Uterus (tissue), 4 donors: ENCODE results near the gene ZNF608. TPM values are rescaled to one million over a fixed set of nuclear protein-coding genes. Genes with fewer than 3 reads are reported as not detected.

ENCODE experiments used
- DNase-seq, 2 donors: peaks; one replicate each; pipeline ENCODE4 v3.0.0-alpha.2; 2019 to 2020
- H3K27ac ChIP-seq, 2 donors: fragments of 200-600 bp; sonication (generic); 1 replicate in 1 of 2; 2 replicates in 1 of 2; pipeline ENCODE4 v1.5.1; 2016 to 2018
- H3K27me3 ChIP-seq, 2 donors: fragments of 200-600 bp; sonication (generic); one replicate each; pipeline ENCODE4 v1.5.1; 2018 to 2019; ENCODE audit warnings: control low read depth in 1 of 2
- H3K36me3 ChIP-seq, 2 donors: fragments of 200-600 bp; sonication (generic); one replicate each; pipeline ENCODE4 v1.5.1; 2019; ENCODE audit warnings: control low read depth in 1 of 2
- H3K4me1 ChIP-seq, 2 donors: fragments of 200-600 bp; sonication (generic); one replicate each; pipeline ENCODE4 v1.5.1; 2018 to 2019; ENCODE audit warnings: control low read depth in 1 of 2
- H3K4me3 ChIP-seq, 2 donors: fragments of 200-600 bp; sonication (generic); 1 replicate in 1 of 2; 2 replicates in 1 of 2; pipeline ENCODE4 v1.5.1; 2018 to 2019; ENCODE audit warnings: mild to moderate bottlenecking in 1 of 2
- H3K9me3 ChIP-seq, 2 donors: fragments of 200-600 bp; sonication (generic); one replicate each; pipeline ENCODE4 v1.5.1; 2019; ENCODE audit warnings: control low read depth in 1 of 2
- CTCF ChIP-seq, 4 experiments: fragments of 200-600 bp in 2 of 4; fragments of 450-650 bp in 2 of 4; sonication (generic) in 2 of 4; IDR thresholded peaks; one replicate each; pipeline ENCODE4 v1.5.1; 2016 to 2019; ENCODE audit warnings: antibody characterized with exemption in 4 of 4, mild to moderate bottlenecking in 2 of 4, moderate library complexity in 1 of 4
- POLR2A ChIP-seq, 2 donors: fragments of 450-650 bp; IDR thresholded peaks; one replicate each; pipeline ENCODE4 v1.6.1; 2016; ENCODE audit warnings: antibody characterized with exemption in 2 of 2, mild to moderate bottlenecking in 1 of 2, moderate library complexity in 1 of 2
- intact Hi-C: fragments of 100-400 bp; cut with DNase I; formaldehyde crosslinking; loops from one replicate; pipeline ENCODE4 v1.15.1; 2023; ENCODE audit warnings: low total_unique reads
- total RNA-seq, 4 donors: library from RNA; depleted of rRNA in 3 of 4; stranded (reverse); fragments of >200 nt in 3 of 4; gene quantifications; one replicate each; pipeline versions ENCODE4 v1.1.0 to v1.2.4, GENCODE V29; 2014 to 2023
- donor health status: DM: yes; HTN: yes; CAD: no.

ZNF608 gene
- total RNA-seq, 4 donors from 2014 or later, result 11.1 to 1,086 (median 59.0) TPM

GRCh38 chr5:124736082-124736804 is 10.2 kb downstream of the ZNF608 start:
- no peak for TF ChIP-seq CTCF (IDR thresholded peaks at IDR 0.05)
- TF ChIP-seq POLR2A (IDR thresholded peaks at IDR 0.05), result no peak
- Histone ChIP-seq H3K27ac (peak overlapping the region; percentile 54 to 68), H3K4me3 (no peak overlapping the region), H3K27me3 (no peaks in the 10 kb centered on the region), H3K36me3 (no peaks in the 10 kb centered on the region), H3K4me1 (no peaks in the 10 kb centered on the region), H3K9me3 (no peaks in the 10 kb centered on the region)
- DNase-seq, result no peak
- intact Hi-C loops, result no loop called here

- H3K27me3 ChIP-seq, result no peaks in the 10 kb centered on the region
- peak overlapping the region in 1 of 2 donors; percentile 35 for H3K4me3 ChIP-seq
- intact Hi-C loops, result no loop called here
- peak in 1 of 2 donors; percentile 51 for DNase-seq
- no peak for TF ChIP-seq POLR2A (IDR thresholded peaks at IDR 0.05)
- TF ChIP-seq CTCF (IDR thresholded peaks at IDR 0.05), result no peak
- H3K36me3 ChIP-seq, result no peaks in the 10 kb centered on the region
- H3K4me1 ChIP-seq, result no peaks in the 10 kb centered on the region
- H3K9me3 ChIP-seq, result no peaks in the 10 kb centered on the region
- H3K27ac ChIP-seq, result peak overlapping the region; percentile 54 to 68
Observed at GRCh38 chr5:124735169-124735858, 11.1 kb downstream of the ZNF608 start.

GRCh38 chr5:124734574-124735168 is 11.8 kb downstream of the ZNF608 start:
- H3K4me1 ChIP-seq, result no peaks in the 10 kb centered on the region
- no peak for DNase-seq
- no peaks in the 10 kb centered on the region for H3K9me3 ChIP-seq
- peak overlapping the region in 1 of 2 donors; percentile 35 for H3K4me3 ChIP-seq
- intact Hi-C loops, result no loop called here
- TF ChIP-seq CTCF (IDR thresholded peaks at IDR 0.05) (no peak), POLR2A (IDR thresholded peaks at IDR 0.05) (no peak)
- no peaks in the 10 kb centered on the region for H3K27me3 ChIP-seq
- H3K27ac ChIP-seq, result peak overlapping the region in 1 of 2 donors; percentile 68
- H3K36me3 ChIP-seq, result no peaks in the 10 kb centered on the region

GRCh38 chr5:124733329-124733650 is 13.1 kb downstream of the ZNF608 start:
- no peaks in the 10 kb centered on the region for H3K9me3 ChIP-seq
- H3K27me3 ChIP-seq, result no peaks in the 10 kb centered on the region
- H3K4me1 ChIP-seq, result no peaks in the 10 kb centered on the region
- H3K36me3 ChIP-seq, result no peaks in the 10 kb centered on the region
- no peak overlapping the region for H3K4me3 ChIP-seq
- TF ChIP-seq CTCF (IDR thresholded peaks at IDR 0.05) (no peak), POLR2A (IDR thresholded peaks at IDR 0.05) (no peak)
- H3K27ac ChIP-seq, result no peak overlapping the region
- intact Hi-C loops, result no loop called here
- DNase-seq, result no peak
